Activated CD8-positive, alpha-beta memory T cell treated with anti-CD3 and anti-CD28 coated beads for 1 hour (primary cell): ENCODE results near the gene NLRP9.

ENCODE experiments used
- DNase-seq, 2 donors: peaks; one replicate each; pipeline ENCODE4 v3.0.0-alpha.2; 2020; ENCODE audit warnings: low read depth in 1 of 2; ENCODE audit errors: extremely low read depth in 1 of 2

The NLRP9 gene

DNA sequence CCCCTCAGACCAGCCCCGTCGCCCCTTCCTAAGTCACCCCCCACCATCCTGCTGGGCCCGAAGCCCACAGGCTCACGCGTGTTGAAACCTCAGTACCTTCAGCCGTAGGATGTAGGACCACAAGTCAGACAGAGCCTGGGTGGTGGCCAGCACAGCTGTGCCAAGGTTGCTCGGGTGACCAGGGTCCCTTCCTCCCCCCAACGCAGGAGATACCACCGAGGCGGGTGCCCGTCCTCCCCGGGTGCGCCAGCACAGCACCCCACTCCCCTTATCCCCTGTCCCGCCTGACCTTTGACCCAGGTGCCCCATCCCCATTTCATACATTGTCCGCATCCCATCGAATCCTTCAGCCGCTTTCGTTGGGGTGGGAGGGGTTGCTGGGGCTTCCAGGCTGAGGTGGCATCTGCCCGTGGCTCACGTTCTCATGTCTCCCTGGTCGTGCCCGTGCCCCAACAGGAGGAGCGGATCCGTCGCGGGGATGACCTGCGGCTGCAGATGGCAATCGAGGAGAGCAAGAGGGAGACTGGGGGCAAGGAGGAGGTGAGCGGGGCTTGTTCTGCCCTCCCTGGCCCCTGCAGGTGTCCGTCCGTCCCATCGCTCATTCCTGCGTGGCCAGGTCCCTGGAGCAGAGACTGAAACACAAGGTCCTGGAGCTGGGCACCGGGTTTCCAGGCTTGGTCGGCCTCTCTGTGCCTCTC is 48.6 kb downstream of the NLRP9 start:
- DNase-seq: no peak

DNA sequence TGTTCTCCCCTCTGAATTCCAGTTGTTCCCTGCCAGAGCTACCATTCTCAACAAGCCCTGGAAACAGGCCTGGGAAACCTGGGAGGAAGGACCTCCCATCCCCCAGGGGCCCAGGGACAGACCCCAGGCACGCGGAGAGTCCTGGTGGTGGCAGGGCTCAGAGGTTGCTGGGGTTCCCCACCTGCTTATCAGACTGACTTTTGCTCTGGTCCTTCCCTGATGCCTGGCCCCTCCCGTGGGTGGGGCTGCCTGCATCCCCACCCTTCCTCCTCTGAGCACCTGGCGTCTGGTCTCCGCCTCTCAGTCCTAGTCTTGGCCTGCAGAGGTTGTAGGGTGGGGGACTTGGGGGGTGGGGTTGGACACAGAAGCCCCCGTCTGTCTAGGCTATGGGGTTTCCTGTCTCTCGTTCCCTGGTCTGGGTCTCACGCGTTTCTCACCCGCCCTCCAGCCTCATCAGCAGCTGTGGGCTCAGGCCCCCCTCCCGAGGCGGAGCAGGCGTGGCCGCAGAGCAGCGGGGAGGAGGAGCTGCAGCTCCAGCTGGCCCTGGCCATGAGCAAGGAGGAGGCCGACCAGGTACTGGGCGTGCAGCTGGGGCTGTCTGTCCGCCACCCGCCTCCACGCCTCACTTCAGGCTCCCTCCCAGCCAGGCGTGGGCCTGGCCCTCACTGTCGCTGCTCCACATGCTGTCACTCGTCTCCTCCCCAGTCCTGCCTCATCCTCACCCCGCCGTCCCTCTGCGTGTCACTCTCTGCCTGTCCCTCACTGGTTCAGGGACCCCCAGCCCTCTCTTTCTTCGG is 49.6 kb downstream of the NLRP9 start:
- DNase-seq: no peak

DNA sequence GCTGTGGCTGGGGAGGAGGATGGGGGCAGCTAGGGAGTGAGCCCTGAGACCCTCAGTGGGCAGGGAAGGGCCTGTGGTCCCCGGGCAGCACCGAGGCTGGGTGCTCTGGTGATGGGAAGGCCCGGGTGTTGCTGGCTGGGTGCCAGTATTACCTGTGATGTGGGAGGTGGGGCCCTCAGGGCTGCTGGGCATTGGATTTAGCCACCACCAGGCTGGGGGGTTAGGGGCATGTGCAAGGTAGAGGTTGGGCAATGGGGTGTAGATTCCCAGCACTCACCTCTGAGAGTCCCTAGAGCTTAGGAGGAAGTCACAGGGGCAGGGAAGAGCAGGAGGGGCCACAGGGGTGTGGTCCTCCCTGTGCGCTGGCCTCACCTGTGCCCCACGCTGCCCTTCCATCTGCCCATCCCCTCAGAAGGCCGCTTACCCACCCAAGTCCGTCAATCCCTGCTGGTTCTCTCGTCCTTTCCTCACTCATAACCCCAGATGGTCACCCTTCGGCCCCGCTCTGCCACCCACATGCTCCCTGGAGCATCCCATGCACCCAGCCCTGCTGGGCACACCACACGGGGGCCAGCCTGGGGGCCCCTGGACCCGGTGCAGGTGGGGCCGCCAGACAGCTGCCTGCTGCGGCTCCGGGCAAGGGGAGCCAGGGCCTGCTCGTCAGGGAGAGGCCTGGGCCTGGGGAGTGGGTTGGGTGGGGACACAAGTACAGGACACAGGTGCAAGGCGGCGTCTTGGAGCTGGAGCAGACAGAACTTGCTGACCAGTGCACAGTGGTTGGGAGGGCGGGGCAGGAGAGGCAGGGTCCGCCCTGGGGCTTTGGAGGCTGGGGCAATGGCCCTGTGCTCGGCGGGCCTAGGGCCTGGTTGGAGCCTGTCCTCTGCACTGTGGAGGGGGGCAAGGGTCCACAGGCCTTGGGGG is 50.7 kb downstream of the NLRP9 start:
- DNase-seq: no peak

DNA sequence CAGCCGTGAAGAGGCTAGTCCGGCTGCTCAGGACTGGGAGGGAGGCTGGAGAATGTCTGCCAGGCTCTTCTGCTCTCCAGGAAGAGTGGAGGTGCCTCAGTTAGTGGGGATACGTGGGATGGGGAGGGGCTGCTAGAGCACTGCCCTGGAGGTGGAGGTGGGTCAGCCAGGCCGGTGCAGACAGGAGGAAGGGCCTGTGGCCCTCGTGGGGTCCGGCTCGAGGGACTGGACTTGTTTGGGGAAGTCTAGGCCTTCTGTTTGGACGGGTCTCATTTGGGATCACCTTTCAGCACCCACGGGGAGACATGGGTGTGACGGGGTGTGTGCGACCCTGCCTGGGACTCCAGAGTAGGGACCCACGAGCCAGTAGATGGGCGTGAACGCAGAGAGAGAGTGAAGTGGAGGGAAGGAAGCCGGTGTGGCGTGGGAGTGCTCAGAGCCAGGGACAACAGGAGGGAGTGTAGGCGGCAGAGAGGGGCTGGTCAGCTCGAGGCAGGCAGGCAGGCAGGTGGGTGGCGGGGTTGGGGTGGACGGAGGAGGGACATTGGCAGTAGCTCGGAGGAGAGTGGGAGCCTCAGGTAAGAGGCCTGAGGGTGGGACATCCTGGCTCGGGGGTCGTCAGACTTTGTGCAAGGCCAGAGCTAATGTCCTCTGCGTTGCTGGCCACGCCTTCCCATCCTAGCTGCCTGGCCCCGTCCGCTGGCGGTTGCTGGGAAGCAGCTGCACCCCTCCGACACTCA is 51.7 kb downstream of the NLRP9 start:
- no peak for DNase-seq

DNA sequence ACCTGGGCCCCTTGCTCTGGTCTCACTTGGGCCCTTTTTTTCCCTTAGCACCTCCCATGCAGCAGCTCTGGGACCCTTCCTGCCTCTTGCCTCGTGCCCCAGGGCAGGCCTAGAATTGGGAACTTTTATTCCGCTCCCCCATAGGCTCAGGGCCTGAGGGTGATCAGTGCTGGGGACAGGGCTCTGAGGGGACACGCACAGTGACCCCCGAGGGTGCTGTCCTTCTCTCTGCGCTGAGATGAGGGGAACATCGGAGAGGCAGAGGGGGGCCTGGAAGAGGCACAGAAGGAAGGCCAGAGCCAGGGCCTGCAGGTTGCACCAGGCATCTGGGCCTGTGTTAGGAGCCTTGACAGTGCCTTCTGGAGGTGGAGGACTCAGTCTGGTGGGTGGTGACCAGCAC is 52.4 kb downstream of the NLRP9 start:
- no peak for DNase-seq

DNA sequence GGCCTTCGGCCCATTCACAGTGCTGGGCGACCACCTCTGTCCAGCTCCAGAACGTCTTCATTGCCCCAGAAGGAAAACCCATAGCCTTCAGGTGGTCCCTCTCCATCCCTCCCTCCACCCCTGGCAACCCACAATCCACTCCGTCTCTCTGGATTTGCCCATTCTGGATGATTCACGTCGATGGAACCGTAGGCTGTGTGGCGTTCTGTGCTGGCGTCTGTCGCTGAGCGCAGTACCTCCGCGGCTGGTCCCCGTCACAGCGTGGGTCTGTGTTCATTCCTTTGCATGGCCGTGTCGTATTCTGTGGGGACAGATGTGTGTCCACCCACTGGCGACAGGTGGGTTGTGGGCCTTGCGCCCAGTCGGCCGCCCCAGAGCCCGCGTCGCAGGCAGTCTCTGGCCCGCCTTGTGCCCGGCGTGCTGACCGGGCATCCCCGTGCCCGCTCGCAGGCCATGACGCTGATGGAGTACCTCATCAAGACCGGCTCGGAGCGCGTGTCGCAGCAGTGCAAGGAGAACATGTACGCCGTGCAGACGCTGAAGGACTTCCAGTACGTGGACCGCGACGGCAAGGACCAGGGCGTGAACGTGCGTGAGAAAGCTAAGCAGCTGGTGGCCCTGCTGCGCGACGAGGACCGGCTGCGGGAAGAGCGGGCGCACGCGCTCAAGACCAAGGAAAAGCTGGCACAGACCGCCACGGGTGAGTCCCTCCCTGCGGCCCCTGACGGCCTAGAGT is 53.1 kb downstream of the NLRP9 start:
- no peak for DNase-seq

DNA sequence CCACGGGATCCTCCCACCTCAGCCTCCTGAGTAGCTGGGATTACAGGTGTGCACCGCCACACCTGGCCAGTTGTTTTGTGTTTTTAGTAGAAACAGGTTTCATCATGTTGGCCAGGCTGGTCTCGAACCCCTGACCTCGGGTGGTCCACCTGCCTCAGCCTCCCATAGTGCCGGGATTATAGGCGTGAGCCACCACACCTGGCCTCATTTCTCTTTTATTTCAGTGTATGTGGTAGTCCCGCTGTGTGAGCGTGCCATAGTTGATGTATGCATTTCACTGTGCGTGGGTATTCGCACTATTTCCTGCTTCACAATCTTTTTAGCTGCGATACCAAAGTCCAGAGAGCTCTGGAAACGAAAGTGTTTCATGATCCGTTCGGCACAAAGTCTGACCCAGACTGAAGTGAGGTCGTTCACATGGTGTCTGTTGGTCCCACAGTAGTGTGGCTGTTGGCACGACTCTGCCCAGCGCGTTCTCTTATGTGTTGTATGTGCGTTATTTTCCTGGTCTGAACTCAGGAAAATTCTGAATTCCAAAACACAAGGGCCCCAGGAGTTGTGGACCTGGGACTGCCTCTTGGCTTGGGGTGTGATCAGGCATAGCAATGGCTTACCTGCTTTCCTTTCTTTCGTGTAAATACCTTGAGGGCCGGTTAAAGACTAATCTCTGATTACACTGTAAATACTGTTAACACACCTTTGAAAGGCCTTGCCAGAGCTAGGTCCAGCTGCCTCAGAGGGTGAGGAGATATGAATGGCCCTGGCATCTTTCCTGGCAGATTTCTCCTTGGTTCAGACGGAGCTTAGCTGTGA is 54.5 kb downstream of the NLRP9 start:
- DNase-seq: no peak

DNA sequence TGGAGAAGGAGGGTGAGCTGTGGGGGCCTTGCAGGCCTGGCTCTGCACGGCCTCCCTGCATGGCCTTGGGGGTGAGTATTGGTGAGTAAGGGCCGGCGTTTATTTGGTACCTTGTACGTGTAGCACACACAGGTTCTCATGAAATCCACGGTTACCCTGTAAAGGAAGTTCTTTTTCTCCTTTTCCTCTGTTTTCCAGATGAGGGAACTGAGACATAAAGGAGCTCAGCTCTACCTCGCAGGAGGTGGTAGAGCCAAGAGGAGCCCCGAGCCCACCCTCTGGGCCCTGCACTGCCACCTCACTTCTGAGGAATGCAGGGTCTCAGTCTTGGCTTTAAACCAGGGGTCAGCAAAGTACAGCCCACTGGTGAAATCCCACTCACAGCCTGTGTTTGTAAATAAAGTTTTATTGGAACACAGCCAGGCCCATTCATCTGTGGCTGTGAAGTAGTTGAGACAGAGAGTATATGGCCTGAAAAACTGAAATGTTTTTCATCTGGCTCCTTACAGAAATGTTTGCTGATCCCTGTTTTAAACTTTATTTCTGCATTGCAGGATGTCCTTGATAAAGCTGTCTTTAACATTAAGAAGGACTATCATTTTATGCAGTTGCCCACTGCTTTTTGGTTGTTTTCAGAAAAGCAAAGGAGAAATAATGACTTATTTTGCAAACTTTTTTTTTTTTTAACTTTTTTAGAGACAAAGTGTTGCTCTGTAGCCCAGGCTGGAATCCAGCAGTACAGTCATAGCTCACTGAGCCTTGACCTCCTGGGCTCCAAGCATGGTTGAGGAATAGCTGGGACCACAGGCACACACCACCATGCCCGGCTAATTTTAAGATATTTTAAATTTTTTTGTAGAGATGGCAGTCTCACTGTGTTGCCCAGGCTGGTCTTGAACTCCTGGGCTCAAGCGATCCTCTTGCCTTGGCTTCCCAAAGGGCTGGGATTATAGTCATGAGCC is 56.8 kb downstream of the NLRP9 start:
- DNase-seq: no peak

DNA sequence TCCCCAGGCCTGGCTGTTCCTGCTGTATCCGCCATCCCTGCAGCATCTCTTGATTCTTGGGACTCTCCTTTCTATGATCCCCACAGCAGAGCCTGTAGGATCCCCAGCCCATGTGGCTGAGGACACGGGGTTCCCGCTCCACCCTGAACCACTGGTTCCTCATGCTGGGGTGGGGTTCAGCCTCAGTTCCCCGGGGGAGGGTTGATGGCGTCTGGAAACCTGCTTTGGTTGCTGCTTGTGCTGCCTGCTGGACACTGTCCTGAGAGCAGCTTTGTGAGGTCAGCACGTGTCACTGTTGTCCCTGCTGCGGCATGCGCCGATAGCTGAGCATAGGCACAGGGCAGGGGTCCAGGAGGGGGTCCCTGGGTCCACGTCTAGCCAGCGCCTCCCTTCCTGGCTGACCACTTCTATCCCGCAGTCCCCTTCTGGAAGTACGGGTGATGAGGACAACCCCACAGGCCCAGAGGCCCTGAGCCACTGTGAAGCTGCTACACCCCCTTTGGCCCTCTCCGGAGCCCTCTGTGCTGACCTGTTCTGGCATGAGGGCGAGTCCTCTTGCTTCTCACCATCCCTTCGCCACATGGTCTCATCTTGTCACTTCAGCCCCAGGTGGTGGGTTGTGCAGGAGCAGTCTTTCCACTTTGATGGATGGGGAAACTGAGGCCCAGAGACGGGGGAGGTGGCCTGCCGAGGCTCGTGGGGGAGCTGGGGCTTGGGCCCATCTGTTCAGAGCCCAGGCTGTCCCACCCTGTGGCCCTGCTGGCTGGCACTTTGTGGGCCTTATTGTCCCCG is 57.7 kb downstream of the NLRP9 start:
- DNase-seq: no peak

DNA sequence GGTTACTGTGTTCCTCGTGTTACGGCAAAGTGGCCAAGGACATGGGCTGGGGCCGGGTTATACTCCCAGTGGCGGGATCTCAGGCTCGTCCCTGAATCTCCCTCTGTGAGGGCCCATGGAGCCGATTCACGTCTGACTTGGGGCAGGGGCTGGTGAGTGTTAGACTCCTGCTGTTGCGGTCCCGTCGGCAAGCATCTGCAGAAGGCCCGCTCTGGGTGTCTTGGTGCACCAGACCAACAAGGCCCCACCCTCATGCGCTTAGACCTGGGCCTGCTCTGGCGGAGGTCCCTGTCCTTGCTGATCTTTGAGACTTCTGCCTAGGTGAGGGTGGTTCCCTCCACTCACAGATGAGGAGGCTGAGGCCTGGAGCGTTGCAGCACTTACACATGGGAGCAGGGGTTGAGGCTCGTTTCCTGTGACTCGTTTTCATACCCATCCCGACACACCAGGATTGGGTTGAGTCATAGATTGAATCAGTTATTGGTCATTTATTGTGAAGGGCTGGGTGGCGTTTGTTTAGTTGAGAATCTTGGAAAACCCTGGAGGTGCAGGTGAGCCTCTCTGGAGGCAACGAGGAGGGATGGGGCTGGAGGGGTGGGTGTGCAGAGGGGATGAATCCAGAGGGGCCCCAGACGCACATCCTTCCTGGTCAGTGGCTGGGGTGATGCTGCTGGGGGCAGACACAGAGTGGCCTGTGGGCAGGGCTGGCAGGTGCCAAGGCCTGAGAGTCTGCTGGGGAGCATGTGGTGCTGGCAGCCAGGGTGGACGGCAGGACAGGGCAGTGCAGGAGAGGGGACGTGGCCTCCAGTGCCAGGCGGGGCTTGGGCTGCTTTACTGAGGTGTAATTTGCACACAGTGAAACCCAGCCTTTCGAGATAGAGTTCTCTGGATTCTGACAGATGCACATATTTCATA is 58.6 kb downstream of the NLRP9 start:
- no peak for DNase-seq

DNA sequence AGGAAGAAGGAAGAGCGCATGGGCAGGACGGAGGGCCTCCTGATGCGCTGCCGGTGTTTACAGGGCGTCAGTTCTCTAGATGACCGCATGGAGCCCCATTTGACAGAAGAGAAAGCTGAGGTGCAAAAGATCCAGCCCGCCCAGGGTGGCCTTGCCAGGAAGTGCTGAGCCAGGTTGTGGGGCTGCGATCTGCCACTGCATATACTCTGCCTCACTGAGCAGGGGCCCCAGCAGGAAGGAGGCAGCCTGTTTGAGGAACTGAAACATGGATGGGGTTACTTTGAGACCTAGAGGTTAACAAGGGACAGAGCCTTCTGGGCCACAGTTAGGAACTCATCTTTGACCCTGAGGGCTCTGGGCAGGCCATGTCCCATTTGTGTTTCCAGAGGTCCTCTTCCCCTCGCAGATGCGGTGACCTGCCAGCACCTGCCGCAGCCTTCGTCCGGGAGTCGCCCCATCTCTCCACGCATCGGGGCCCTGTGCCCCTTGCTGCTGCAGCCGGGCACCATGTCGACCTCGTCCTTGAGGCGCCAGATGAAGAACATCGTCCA is 60.0 kb downstream of the NLRP9 start:
- no peak for DNase-seq

DNA sequence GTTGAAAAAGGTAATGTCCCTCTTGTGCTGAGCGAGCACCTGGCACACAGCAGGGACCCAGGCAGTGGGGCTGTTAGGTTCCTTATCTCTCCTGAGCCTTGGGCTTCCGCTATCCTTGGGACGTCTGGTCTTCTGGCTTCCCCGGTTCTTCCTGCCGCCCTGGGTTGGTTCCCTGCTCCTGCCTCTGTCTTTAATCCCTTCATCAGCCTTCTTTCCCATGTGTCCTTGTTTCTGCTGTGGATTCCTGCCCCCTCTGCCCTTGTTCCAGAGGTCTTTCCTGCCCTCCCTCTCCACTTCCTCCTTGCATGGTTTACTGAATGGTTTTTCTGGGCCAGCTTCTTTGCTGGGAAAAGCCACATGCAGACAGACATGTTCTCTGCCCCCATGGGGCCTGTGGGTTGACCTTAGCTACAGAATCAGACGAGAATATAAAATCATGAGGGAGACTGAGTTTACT is 60.6 kb downstream of the NLRP9 start:
- no peak for DNase-seq

DNA sequence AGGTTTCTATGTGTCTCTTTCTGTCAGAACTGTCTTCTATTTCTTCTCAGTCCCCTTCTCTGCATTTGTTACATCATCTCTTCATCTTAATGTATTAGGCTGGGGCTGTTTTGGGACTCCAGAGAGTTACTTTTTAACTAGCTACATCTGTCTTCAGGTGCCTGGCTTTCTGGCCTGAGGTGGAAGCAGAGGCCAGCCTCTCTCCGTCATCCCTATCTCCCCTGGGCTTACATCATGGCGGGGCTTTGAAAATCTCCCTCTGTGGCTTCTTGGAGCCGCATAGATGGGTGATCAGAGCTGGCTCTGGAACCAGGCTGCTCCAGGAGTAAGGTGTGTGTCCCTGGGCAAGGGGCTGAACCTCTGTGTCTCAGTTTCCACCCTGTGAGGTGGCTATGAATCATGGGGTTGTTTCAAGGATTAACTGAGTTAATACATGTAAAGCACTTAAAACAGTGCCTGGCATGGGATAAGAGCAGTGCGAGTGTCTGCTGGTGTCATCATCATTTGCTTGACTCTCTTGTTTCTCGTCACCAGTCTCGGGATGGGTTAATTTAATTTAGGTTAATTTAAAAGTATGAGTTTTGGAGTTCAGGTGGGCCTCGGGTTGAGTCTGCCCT is 61.2 kb downstream of the NLRP9 start:
- DNase-seq: no peak

DNA sequence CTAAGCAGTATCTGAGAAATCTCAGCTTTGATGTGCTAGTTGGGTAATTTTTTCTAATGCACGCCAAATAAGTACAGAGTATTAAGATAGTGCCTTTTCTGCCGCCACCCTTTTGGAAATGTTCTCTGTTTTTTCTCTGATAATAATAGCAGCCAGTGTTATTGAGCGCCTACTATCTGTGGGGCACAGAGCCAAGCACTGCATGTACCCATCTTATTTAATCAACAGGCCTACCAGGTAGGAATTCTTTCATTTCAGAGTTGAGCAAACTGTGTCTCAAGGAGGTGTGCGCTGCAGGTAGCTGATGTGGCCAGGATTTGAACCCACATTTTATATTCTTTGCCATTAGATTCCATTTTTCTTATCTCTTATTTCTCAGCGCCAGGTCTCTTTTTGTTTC is 61.8 kb downstream of the NLRP9 start:
- no peak for DNase-seq

DNA sequence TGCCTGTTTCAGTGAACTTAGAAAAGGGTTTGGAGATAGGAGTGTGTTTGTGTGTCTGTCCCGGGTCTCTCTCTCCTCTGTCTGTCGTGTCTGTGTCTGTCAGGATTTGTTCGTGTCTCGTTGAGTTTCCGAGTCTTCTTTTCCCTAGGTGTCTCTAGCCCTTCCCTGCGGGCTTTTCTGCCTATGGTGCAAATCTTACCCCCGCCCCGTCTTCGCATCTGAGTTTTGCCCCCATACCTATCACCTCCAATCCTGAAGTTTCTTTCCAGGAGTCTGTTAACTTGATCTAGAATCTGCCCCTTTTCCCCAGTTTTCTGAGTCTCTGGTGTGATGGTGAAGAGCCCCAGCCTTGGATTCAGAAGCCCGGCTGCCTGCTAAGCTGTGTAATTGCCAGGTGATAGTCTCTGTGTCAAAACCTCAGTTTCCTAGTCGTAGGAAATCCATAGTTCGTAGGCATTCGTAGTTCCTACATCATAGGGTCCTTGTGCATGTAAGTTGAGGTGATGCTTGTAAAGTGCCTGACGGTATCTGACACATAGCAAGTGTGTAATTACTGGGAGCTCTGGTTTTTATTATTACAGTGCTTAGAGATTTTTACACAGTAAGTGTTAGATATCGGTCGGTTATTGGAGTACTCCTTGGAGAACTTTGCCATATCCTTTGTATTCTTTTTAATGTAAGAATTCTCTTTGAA is 62.4 kb downstream of the NLRP9 start:
- no peak for DNase-seq
